ENCODE data around the gene ROCK1. TPM values are rescaled to one million over a fixed set of nuclear protein-coding genes. Genes with fewer than 3 reads are reported as not detected.

ROCK1 gene
- polyA plus RNA-seq, 3 donors: 54.0 to 62.8 (median 56.7) TPM

- peak; percentile 36 for DNase-seq
Observed at GRCh38 chr18:21110713-21111345, 784 bp downstream of the ROCK1 start.

- DNase-seq: no peak
Observed at GRCh38 chr18:21109936-21110712, 1.5 kb downstream of the ROCK1 start.

- no peak for DNase-seq
Observed at GRCh38 chr18:21105936-21106335, 5.7 kb downstream of the ROCK1 start.

DNA sequence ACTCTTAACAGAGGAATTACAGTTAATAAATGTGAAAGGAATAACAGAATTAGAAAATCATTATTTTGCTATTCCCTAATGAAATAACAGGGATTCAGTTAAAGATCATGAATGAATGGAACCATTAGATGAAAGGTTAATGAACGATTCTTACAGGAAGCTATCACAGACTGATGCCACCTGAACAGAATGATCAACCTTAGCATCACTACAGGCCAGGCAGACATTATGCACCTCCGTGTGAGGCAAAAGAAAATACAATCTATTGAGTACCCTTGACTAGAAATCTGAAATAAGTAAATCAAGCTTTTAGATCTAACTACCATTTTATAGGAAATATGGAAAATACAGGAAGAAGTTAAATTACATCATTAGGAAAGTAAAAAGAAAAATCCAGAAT is 10.4 kb downstream of the ROCK1 start:
- no peak for DNase-seq

DNA sequence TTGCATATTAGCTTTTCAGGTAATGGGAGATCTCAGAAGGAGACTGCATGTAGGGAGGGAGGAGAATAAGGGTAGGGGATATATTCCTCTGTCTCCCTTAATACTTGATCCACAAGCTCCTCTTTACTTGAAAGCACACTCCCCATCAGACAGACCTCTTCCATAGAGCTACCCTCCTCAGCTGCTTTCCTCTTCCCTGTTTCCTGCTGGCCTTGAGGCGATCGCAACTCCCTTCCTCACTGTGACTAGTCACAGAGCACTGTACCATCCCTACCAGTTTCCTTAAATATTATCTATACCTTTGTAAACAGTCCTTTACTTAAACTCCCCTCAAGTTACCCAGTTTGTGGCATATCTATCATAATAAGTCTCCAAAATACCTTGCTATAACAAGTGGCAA is 10.9 kb downstream of the ROCK1 start:
- DNase-seq: no peak

DNA sequence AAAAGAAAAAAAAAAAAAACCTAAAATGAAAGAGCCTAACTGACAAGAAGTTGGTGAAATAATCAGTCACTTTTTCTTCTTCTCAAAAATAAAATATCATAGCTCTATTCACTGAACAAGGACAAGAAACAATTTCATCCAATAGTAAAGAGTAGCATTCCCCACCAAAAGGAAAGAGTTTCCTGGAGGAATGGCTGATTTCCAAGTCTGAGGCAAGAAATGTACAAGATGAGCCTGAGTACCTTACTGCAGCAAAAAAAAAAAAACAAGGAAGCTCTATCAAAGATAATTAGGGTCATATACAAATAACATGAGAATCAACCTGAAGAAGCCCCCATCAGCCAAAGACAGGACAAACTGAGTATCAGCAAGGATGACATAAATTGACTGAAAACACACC is 11.5 kb downstream of the ROCK1 start:
- no peak for DNase-seq

DNA sequence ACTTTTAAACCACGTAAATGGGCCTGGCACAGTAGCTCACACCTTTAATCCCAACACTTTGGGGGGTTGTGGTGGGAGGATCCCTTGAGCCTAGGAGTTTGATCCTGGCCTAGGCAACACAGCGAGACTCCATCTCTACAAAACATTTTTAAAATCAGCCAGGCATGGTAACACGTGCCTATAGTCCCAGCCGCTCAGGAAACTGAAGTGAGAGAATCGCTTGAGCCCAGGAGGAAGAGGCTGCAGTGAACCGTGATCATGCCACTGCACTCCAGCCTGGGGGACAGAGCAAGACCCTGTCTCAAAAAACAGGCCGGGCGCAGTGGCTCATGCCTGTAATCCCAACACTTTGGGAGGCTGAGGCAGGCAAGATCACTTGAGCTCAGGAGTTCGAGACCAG is 12.2 kb downstream of the ROCK1 start:
- no peak for DNase-seq

- DNase-seq: no peak
Observed at GRCh38 chr18:21096760-21097159, 14.9 kb downstream of the ROCK1 start.

DNA sequence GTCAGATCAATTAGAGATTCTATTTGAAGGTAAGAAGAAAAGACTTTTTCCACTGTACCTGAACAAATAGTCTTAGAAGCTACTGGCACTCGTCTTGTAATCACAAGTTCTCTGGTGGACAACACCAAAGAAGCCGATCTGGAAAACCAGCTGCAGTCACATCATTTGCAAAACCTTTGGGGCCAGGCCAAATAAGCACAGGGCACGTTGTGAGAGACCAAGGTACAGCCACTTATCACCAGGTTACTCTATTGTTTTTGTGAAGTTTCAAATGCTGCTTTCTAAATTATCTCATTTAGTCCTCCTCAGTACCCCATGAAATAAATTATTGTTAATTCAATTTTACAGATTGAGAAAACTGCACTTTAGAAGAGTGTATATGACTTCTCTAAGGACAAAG is 18.5 kb downstream of the ROCK1 start:
- no peak for DNase-seq

DNA sequence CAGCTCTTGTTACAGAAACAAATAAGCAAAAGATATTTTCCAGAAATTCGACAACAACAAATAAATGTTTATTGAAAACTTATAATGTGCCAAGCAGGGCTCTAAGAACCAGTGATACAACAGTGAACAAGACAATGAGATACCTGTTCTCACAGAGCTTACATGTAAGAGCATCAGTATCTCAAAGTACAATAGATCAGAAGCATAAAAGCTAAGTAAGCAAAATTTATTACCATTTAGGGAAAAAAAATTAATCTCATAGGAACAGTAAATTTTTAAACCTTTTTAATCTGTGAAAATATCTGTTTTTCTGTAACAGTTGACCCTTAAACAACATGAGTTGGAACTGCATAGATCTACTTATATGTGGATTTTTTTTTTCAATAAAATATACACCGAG is 20.9 kb downstream of the ROCK1 start:
- DNase-seq: no peak

DNA sequence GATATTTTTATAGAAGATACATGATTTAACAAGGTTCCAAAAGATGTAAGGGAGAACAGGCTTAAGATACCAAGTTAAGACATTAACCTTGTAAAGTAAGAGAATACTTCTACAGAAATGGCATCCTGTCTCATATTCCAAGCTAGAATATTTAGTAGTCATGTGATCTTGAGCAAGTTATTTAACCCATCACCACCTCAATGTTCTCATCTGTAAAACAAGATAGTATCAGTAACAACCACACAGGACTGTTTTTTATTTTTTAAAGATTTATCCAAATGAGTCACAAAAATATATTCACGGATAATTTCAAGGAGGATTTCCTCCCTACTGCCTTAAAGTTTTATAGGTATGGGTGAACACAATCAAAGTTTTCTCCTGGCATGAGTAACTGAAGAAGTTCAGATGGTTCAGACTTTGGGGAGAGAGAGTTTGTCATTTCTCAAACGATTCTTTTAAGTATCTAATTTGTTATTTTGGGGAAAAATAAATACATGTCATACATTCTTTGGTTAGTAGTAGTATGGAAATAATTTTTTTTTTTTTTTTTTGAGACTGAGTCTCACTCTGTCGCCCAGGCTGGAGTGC is 25.9 kb downstream of the ROCK1 start:
- DNase-seq: no peak

DNA sequence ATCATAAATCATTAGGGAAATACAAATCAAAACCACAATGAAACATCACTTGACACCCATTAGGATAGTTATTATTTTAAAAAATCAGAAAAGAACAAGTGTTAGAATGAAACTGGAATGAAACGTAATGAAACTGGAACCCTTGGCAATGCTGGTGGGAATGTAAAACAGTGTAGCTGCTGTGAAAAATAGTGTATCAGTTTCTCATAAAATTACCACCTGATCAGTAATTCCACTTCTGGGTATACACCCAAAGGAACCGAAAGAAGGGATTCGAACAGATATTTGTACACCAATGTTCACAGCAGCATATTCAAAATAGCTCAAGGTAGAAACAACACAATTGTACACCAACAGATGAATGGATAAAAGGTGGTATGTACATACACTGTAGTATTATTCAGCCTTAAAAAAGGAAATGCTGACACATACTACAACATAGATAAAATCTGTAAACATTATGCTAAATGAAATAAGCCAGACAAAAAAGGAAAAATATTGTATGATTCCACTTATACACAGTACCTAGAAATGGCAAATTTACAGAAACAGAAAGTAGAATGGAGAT is 27.0 kb downstream of the ROCK1 start:
- no peak for DNase-seq

DNA sequence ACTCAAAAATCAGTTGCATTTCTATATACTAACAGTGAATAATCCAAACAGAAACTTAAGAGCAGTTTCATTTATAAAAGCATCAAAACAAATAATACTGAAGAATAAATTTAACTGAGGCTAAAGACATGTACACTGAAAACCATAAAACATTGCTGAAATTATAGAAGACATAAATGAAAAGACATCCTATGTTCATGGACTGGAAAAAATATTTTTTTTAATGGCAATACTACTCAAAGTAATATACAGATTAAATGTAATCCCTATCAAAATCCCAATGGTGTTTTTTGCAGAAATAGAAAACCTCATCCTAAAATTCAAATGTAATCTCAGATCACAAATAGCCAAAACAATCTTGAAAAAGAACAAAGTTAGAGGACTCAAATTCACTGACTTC is 28.6 kb downstream of the ROCK1 start:
- no peak for DNase-seq

GRCh38 chr18:21081426-21081825 is 30.2 kb downstream of the ROCK1 start:
- no peak for DNase-seq

DNA sequence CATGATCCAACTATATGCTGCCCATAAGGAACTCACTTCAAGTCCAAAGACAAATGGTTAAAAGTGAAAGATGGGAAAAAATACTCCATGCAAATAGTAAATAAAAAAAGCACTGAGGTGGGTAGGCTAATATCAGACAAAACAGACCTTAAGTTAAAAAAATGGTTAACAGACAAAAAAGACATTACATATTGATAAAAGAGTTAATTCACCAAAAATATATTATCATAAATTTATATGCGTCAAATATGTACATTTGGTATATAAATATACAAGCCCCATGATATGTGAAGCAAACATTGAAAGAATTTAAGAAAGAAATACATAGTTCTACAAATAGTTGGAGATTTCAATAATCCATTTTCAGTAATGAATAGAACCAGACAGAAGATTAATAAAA is 31.0 kb downstream of the ROCK1 start:
- no peak for DNase-seq

- DNase-seq: no peak
Observed at GRCh38 chr18:21074336-21075323, 37.0 kb downstream of the ROCK1 start.

DNA sequence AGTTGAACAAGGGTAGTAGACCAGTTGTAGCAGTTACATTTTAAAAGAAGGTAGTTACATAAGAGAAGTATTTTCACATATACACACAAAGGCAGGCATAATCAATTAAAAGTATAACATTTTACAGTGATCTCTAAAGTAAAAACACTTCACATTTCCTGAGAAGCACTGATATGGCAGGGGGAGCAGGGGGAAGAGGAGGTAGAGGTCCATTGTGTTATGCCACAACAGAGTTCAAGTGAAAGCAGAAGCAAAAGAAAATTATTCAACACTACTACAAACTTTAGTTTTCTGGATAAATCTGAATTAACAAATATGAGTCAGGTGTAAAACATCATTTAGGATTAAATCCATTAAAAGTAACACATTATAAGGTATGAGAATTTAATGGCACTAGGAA is 38.4 kb downstream of the ROCK1 start:
- no peak for DNase-seq

GRCh38 chr18:21071071-21071470 is 40.5 kb downstream of the ROCK1 start:
- DNase-seq: no peak

GRCh38 chr18:21069468-21069867 is 42.1 kb downstream of the ROCK1 start:
- no peak for DNase-seq

DNA sequence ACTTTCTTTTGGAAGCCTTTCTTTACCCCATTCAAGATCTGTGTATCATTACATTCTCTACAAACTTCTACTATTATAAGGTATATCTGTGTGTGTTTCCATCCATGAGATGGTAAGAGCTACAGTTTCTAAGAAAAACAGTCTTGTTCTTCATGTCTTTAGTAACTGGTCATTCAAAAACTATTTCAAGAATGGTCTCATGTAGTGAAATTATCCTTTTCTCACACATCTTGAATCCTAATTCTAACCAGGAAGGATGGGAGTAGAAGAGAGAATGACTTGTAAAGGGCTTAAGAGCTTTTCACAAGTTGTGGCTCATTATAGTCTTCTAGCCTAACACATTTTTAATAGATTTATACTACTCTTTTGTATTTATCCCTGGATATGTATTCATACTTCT is 47.3 kb downstream of the ROCK1 start:
- no peak for DNase-seq

DNA sequence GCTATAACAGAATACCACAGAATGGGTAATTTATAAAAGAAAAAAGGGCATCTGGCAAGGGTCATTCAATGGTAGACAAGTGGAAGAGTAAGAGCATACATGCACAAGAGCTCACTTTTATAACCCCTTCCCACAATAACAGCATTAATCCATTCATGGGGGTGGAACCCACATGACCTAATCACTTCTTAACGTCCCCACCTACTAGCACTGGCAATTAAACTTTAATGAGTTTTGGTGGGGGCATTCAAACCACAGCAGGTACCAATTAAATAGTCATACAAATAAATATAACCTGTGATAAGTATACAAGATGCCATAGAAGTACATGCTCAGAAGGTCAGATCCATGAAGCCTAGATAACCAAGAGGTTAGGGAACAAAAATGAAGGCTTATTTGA is 48.6 kb downstream of the ROCK1 start:
- no peak for DNase-seq

GRCh38 chr18:21057112-21057511 is 54.5 kb downstream of the ROCK1 start:
- DNase-seq: no peak

Measured in renal pelvis (tissue), 4 donors.